Epithelial cell of esophagus (primary cell): ENCODE measurements around the gene PRRX1.

ENCODE experiments used
- DNase-seq: peaks from one replicate; pipeline ENCODE4 v3.0.0; 2010; ENCODE audit warnings: low read depth
- H3K4me3 ChIP-seq: 2 replicates; pipeline ENCODE4 v1.5.1; 2011; ENCODE audit warnings: mild to moderate bottlenecking, low read length, control low read depth
- CTCF ChIP-seq: IDR thresholded peaks from 2 replicates; pipeline ENCODE4 v1.5.1; 2011; ENCODE audit warnings: low read depth, mild to moderate bottlenecking, low read length, control low read depth, inconsistent platforms; ENCODE audit not compliant: insufficient read depth; ENCODE audit errors: missing control alignments

The PRRX1 gene

GRCh38 chr1:170624146-170624545 is 39.8 kb upstream of the PRRX1 start:
- TF ChIP-seq CTCF: no peak
- no peak for DNase-seq
- no peak overlapping the region for H3K4me3 ChIP-seq

DNA sequence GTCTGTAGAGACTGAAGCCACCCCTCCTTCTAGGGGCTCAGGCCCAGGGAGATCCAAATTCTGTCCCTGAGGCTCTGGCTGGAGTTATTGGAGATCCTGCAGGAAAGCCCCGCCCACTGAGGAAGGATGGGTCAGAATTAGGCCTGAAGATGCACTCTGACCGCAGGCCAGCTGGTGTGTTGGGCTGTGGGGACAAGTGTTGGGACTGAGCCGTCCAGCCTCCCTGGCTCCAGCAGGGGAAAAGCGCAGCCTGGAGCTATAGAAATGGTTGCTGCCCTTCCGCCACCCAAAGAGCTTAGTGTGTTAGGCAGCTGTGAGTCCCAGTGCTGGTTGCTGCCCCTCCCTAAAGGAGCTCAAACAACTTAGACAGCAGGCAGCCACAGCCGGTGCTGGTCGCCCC is 33.0 kb upstream of the PRRX1 start:
- TF ChIP-seq CTCF: no peak
- no peak overlapping the region for H3K4me3 ChIP-seq
- no peak for DNase-seq

DNA sequence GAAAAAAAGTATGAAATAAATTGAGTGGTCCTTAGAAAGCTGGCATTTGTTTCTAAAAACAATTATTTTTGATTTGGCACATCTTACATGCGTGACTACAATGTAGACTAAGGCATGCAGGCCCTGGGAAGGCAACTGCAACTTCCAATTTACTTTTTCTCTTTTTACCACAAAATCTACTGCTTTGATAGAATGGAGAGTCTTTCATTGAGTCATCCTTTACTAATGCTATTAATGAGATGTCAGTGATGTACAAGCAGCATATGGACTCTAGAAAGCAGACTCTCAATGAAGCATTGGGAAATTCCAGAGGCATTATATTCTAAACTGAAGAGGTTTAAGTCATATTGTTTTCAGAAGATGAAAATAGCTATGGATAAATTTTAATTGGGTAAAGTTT is 29.6 kb upstream of the PRRX1 start:
- DNase-seq: peak; percentile 10
- no peak overlapping the region for H3K4me3 ChIP-seq
- TF ChIP-seq CTCF: no peak

DNA sequence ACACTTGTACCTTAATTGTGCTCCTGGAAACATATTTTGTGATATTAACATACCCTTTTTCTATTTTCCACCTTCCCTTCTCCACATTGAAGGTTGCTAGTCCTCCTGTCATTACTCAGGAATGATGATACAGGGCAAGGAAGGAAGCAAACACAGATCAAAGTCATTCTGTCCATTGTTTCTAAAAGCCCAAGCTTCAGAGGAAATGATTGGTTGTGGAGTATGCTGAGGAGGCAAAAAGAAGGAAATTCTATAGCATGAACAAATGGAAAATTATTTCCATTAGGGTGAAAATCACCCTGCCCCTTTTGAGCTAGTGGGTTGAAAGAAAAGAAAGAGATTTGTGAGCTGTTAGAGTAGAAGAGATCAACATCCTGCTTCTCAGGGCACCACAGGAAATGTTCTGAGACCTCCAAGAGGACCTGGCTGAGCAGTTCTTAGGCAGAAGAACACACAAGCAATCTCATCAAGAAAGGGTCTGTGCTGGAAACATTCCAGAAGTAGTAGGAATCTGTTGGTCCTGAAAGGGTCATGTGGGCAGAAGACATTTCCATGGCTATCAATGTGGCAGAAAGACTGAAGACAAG is 29.0 kb upstream of the PRRX1 start:
- TF ChIP-seq CTCF: no peak
- H3K4me3 ChIP-seq: no peak overlapping the region
- DNase-seq: peak; percentile 31

- no peak for DNase-seq
- no peak for TF ChIP-seq CTCF
- no peak overlapping the region for H3K4me3 ChIP-seq
Measured at GRCh38 chr1:170640581-170640980, 23.4 kb upstream of the PRRX1 start.

DNA sequence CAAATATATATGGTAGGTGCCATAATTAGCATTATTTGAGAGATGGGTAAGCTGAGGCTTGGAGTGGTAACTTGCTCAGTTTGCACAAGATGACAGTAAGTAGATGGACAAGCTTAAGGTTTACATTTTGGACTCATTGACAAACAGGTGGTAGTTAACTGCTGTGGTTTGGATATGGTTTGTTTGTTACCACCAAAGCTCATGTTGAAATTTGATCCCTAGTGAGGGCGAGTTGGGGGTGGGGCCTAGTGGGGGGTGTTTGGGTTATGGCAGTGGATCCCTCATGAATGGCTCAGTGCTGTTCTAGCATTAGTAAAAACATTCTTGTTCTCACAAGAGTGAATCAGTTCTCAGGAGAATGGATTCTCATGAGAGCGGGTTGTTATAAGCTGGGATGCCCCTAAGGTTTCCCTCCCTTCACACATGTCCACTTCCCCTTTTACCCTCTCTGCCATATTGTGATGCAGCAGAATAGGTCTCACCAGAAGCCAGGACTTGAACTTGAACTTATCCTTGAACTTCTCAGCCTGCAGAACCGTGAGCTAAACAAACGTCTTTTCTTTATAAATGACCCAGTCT is 6.6 kb upstream of the PRRX1 start:
- TF ChIP-seq CTCF: no peak

GRCh38 chr1:170659399-170660035 is 4.4 kb upstream of the PRRX1 start:
- H3K4me3 ChIP-seq: no peak overlapping the region
- DNase-seq: no peak
- no peak for TF ChIP-seq CTCF

More for the DNA sequence above, 6.6 kb upstream of the PRRX1 start:
- no peak overlapping the region for H3K4me3 ChIP-seq
- no peak for DNase-seq
